IMR-90 (cell line): Measurements from ENCODE around the gene PAX8.

Experiments
- CEBPB ChIP-seq: IDR thresholded peaks from 2 replicates; pipeline ENCODE4 v1.6.1; 2012; ENCODE audit warnings: low read depth, low read length, improper control_type of control experiment
- CHD1 ChIP-seq: IDR thresholded peaks from 2 replicates; pipeline ENCODE4 v1.6.1; 2012; ENCODE audit warnings: low read depth, low read length, improper control_type of control experiment
- FOS ChIP-seq: fragments of 150-350 bp; IDR thresholded peaks from 2 replicates; pipeline ENCODE4 v1.6.1; 2016; ENCODE audit warnings: low read depth, low read length
- MAFK ChIP-seq: IDR thresholded peaks from 2 replicates; pipeline ENCODE4 v1.6.1; 2012; ENCODE audit warnings: low read depth, low read length, improper control_type of control experiment
- MAZ ChIP-seq: IDR thresholded peaks from 2 replicates; pipeline ENCODE4 v1.6.1; 2012; ENCODE audit warnings: low read depth, mild to moderate bottlenecking, low read length, improper control_type of control experiment, moderate library complexity, borderline replicate concordance
- MXI1 ChIP-seq: IDR thresholded peaks from 2 replicates; pipeline ENCODE4 v1.6.1; 2012; ENCODE audit warnings: low read depth, mild to moderate bottlenecking, low read length, moderate library complexity, borderline replicate concordance
- NFE2L2 ChIP-seq: fragments of 150-350 bp; IDR thresholded peaks from 2 replicates; pipeline ENCODE4 v1.6.1; 2016; ENCODE audit warnings: low read depth, mild to moderate bottlenecking, low read length
- POLR2A ChIP-seq: IDR thresholded peaks from 2 replicates; pipeline ENCODE4 v1.6.1; 2012; ENCODE audit warnings: mild to moderate bottlenecking, low read depth, low read length
- RAD21 ChIP-seq: IDR thresholded peaks from 2 replicates; pipeline ENCODE4 v1.6.1; 2012; ENCODE audit warnings: low read length, improper control_type of control experiment
- RCOR1 ChIP-seq: IDR thresholded peaks from 2 replicates; pipeline ENCODE4 v1.6.1; 2012; ENCODE audit warnings: mild to moderate bottlenecking, low read length, improper control_type of control experiment; ENCODE audit not compliant: insufficient replicate concordance
- TF ChIP-seq, protein P1 (sequence below): conservative IDR thresholded peaks from 2 replicates; pipeline ENCODE4 v1.5.1; 2012; ENCODE audit warnings: mild to moderate bottlenecking, low read depth, low read length, improper control_type of control experiment
- TF ChIP-seq, protein P2 (sequence below): fragments of 150-350 bp; IDR thresholded peaks from 2 replicates; pipeline ENCODE4 v1.6.1; 2017; ENCODE audit warnings: mild to moderate bottlenecking, antibody characterized with exemption, low read length, low read depth
- TF ChIP-seq, protein P3 (sequence below): fragments of 150-350 bp; IDR thresholded peaks from 2 replicates; pipeline ENCODE4 v1.6.1; 2016; ENCODE audit warnings: low read depth, mild to moderate bottlenecking, low read length, moderate library complexity, borderline replicate concordance

DNA sequence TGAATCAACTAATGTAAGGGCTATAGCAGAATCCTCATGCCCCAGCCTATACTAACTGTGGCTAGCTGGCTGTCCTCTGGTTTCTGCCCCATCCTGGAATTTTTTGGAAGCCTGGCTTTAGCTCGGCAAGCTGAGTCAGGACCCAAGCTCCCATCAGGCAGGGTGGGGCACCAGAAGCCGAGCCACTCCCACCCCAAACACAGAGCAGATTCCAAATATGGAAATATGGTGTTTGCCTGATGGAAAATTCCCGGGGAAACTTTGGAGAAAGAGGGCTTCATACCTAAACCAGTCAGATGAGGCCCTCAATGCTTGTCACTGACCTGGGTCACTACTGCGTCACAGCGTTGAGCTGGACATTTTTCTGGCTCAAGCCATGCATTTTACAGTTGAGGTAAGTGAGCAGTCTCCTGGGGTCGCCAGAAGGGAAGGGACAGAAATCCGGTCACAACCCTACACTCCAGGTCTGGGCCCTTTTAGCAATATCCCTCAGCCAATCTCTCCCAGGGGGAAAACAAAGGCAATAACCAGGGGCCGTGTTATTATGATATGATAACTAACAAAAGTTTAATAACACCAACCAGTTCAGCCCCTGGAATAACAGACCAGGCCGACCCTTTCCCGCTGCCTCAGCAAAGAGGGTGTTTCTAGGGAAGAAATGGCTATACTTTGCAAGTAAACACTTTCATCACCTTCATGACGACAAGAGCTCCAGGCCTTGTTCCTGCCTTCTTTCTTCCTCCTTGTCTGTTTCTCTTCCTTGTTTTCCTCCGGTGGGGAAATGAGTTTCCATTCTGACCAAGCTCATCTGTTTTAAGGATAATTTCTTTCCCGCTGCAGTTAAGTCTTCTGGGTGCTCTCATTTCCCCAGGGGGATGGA lies 67.3 kb downstream of the PAX8 start:
- TF ChIP-seq FOS (no peak), MXI1 (no peak), RAD21 (no peak), CEBPB (no peak), MAZ (no peak), POLR2A (no peak), RCOR1 (no peak), NFE2L2 (no peak), CHD1 (no peak), MAFK (no peak)
- TF ChIP-seq, protein P1, sequence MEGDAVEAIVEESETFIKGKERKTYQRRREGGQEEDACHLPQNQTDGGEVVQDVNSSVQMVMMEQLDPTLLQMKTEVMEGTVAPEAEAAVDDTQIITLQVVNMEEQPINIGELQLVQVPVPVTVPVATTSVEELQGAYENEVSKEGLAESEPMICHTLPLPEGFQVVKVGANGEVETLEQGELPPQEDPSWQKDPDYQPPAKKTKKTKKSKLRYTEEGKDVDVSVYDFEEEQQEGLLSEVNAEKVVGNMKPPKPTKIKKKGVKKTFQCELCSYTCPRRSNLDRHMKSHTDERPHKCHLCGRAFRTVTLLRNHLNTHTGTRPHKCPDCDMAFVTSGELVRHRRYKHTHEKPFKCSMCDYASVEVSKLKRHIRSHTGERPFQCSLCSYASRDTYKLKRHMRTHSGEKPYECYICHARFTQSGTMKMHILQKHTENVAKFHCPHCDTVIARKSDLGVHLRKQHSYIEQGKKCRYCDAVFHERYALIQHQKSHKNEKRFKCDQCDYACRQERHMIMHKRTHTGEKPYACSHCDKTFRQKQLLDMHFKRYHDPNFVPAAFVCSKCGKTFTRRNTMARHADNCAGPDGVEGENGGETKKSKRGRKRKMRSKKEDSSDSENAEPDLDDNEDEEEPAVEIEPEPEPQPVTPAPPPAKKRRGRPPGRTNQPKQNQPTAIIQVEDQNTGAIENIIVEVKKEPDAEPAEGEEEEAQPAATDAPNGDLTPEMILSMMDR = no peak
- TF ChIP-seq, protein P2, sequence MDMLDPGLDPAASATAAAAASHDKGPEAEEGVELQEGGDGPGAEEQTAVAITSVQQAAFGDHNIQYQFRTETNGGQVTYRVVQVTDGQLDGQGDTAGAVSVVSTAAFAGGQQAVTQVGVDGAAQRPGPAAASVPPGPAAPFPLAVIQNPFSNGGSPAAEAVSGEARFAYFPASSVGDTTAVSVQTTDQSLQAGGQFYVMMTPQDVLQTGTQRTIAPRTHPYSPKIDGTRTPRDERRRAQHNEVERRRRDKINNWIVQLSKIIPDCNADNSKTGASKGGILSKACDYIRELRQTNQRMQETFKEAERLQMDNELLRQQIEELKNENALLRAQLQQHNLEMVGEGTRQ = no peak
- TF ChIP-seq, protein P3, sequence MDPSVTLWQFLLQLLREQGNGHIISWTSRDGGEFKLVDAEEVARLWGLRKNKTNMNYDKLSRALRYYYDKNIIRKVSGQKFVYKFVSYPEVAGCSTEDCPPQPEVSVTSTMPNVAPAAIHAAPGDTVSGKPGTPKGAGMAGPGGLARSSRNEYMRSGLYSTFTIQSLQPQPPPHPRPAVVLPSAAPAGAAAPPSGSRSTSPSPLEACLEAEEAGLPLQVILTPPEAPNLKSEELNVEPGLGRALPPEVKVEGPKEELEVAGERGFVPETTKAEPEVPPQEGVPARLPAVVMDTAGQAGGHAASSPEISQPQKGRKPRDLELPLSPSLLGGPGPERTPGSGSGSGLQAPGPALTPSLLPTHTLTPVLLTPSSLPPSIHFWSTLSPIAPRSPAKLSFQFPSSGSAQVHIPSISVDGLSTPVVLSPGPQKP = no peak
